GM18909 (cell line): Measurements from ENCODE around the gene TMEM163.
A peak's percentile ranks its signal among the peaks of the same experiment; 100 is the strongest.
"Not testable (repeated sequence)": the region's sequence is repeated elsewhere in the genome, so short reads cannot be mapped to it uniquely, and the experiment has no call there.

Experiments used
- ATAC-seq: cut with Tn5 transposase; IDR thresholded peaks from one replicate; pipeline ENCODE4 v1.9.1; 2021; ENCODE audit warnings: mild to moderate bottlenecking; ENCODE audit not compliant: unreplicated experiment, poor library complexity

Gene TMEM163

DNA sequence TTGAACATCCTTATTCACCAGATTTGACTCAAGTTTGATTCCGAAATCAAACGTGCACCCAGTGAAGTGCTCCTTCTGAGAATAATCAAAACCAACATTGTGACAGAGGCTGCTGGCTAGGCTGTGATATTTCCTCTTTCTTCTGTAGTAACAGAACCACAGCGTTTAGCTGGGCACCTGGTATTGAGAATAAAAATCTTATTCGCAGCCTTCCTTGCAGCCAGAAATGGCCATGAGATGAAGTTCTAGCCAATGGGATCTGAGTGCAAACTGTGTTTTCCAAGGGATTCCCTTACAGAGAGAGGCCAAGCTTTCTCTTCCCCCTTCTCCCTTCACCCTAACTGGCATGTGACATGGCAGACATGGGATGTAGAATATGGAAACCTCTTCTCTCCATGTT lies 51.7 kb downstream of the TMEM163 start:
- no peak for ATAC-seq

DNA sequence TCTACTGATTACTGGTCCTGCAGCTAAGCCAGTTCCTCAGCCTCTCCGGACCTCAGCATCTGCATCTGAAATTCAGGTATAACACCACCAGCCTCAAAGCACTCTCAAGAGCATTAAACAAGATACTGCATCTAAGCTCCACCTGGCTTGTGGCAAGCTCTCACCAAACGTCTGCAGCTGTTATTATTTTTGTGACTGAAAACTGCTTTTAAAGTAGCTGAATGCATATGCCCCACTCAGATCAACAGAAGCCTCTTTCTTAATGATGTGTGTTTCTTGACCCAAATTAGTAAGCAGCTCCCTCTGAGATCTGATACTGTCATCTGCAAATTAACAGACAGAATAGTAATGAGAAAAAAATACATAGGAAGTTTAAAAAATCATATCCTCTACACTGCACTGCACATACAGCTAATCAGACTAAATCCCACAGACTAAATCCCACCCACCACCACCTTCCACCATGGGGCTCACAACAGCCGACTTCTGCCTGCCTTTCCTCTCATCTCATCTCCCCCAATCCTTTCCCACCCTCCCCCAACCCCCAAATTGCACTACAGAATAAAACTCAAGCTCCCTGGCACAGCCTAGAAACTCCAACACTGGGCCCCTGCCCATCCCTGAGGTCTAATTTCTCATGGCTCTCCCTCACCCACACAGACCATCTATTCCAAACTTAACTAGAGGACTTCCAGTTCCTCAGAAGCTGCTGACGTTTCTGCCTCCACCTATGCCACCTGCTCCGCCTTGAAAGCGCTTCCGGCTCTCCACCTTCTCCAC lies 52.9 kb downstream of the TMEM163 start:
- no peak for ATAC-seq

GRCh38 chr2:134663451-134664450 lies 55.0 kb downstream of the TMEM163 start:
- ATAC-seq, result no peak

DNA sequence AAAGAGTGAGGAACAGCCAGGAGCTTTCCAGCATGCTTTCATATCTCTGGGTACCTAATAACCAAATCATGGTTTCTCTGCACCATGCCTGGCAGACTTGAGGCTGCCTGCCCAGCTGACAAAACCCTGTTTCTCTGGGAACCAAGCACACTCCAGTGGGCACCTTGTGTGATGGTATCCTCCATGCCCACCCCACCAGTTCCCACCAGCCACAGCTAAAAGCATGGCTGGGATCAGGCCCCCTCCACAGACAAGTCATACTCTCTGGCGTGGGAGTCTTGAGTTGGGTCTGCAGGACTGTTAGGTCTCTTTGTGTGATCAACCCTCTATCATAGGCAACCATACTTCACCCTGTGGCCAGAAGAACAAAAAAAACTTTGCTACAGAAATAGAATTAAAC lies 56.0 kb downstream of the TMEM163 start:
- no peak for ATAC-seq

DNA sequence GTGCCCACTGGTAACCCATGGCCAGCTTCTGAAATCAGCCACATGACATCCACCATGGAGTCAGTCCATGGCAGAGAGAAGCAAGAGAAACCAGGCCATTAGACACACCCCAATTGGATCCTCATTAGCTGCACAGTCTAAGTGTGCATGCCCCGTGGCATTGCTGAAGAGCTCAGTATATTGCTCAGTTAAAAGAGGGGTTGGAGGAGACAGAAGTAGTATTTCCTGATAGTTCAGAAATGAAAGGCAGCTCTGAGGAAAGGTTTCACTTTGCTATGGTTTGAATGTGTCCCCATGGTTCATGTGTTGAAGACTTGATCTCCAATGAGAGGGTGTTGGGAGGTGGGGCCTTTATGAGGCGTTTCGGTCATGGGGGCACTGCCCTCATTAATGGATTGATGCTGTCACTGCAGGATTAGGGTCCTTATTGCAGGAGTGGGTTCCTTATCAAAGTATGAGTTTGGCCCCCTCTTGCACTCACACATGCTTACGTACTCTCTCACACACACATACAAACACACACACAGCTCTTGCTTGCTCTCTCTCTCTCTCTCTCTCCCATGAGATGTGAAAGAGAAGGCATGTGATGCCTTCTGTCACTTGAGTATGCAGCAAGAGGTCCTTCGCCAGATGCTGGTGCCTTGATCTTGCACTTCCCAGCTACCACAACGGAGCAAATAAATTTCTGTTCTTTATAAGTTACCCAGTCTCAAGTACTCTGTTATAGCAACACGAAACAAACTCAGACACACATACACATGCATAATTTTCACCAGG lies 58.0 kb downstream of the TMEM163 start:
- no peak for ATAC-seq

DNA sequence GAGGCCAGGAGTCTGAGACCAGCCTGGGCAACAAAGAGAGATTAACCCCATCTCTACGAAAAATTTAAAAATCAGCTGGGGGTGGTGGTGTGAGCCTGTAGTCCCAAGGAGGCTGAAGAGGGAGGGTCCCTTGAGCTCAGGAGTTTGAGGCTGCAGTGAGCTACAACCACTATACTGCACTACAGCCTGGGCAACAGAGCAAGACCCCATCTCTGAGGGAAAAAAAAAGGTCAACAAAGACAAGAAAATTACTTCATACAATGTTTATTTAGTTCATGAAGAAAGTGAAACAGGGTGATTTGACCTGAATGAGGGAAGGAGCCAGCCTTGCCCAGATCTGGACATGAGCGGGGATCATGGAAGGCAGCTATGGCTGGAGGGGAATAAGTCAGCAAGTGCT lies 59.1 kb downstream of the TMEM163 start:
- ATAC-seq, result no peak

- no peak for ATAC-seq
Measured at GRCh38 chr2:134657650-134658250, 61.0 kb downstream of the TMEM163 start.

- ATAC-seq, result not testable (repeated sequence)
Measured at GRCh38 chr2:134656391-134656790, 62.4 kb downstream of the TMEM163 start.

- ATAC-seq, result no peak
Measured at GRCh38 chr2:134648586-134648985, 70.2 kb downstream of the TMEM163 start.

GRCh38 chr2:134647607-134648256 lies 71.1 kb downstream of the TMEM163 start:
- ATAC-seq, result no peak

DNA sequence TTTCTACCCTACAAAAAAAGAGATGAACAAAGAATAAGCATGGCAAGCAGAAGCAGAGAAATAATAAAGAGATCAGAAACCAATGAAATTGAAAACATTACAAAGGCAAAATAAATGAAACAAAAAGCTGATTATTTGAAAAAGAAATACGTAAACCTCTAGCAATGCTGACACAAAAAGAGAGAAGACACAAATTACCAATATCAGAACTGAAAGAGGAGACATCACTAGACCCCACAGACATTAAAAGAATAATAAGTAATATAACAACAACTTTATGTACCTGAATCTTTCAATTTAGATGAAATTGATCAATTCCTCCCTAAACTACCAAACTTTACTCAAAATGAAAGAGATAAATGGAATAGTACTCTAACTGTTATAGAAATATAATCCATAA lies 75.9 kb downstream of the TMEM163 start:
- ATAC-seq, result no peak

DNA sequence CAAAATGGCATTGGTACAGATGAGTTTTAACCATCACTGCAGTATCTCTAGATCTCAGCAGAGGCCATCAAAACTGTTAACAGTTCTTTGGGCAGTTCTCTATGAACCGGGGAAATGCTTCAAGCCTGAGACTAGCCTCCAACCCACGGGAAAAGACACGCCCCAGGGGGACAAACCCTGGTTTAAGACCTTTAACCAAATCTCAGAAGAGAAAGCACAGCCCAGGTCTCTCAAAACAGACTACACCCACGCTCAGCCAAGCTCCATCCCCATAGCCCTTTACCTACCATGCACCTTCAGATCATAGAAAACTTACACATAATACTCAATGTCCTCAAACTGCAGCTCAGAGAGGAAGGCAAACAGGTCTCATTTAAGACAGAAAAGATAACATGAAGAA lies 78.3 kb downstream of the TMEM163 start:
- peak; percentile 61 for ATAC-seq

DNA sequence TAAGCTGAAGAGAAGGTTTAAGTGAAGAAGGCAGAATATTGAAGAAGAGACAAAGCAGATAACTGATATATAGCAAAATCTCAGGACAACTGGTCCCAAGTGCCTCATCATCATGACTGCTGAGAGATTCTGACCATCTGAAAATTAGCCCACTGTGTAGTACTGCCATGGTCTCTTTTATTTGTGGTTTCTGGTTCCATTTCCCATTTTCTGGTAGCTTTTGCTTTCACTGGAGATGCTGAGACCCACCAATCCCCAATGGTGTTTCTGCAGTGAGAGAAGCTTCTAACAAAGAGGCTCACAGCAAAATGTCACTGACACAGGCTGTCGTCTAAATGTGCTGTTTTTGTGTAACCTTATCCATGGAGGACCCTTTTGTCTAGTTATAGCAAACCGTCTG lies 79.5 kb downstream of the TMEM163 start:
- ATAC-seq, result no peak

DNA sequence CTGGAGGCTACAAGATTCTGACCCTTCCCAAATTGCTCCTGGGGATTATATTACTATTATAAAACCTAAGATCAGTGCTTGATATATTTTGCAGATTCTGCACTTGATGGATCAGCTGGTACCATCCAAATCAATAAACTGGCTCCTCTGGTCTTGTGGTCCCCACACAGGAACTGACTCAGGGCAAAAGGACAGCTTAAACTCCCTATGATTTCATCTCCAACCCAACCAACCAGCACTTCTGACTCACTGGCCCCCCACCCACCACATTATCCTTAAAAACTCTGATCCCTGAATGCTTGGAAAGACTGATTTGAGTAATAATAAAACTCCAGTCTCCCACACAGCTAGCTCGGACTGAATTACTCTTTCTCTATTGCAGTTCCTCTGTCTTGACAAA lies 82.1 kb downstream of the TMEM163 start:
- ATAC-seq, result no peak

DNA sequence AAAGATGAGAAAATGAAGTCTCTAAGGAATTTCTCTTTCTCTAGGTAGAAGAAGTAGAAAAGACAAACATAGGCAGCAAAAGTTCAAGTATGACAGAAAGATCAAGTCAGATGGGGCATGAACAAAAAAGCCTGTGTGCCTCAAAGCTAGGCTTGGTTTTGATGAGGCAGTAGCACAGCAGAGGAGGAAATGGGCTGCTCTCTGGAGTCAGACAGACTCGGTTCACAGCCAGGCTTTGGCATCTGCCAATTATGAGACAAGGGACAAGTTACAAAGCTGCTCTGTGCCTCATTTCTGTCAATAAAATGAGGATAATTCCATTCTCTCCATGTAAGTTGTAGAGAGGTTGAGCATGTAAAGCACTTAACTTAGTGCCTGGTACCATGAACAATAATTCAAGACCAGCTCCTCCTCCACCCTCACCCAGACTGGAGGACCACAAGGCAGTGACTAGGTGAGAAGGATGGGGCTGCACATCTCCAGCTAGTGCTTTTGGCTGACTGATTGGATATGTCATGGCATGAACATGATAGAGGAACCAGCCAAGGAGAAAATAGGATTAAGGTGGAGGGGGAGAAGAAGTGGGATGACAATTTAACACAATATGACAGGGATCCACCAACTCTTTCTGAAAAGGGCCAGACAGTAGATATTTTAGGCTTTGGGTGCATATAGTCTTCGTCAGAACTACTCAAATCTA lies 84.6 kb downstream of the TMEM163 start:
- no peak for ATAC-seq

DNA sequence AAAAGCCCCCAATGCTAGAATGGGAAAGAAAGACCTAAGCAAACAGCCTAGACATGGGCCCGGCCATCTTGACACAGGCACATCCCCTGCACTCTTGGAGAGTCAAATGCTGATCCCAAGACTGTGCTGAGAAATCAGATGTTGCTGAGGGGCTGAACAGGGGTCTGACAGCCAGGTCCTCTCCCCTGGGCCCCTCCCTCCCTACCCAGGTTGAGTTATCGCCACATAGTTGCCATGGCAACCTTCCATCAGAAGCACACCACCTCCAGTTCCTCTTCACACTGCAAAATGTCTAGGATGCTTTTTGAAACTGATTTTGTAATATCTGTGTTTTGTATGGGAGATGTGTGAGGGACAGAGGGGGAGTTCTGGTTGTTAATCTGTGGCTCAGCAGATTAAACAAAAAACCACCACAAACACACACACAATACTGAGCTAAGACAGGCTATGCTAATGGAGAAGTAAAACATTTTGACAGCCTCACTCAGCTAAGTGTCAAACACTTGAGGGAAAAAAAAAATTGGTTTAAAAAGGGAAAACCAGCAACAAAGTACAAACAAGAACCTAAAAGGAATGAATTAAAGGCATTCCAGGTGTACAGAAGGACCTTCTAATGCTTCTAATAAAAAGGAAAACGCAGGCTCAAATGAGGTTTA lies 88.2 kb downstream of the TMEM163 start:
- no peak for ATAC-seq

DNA sequence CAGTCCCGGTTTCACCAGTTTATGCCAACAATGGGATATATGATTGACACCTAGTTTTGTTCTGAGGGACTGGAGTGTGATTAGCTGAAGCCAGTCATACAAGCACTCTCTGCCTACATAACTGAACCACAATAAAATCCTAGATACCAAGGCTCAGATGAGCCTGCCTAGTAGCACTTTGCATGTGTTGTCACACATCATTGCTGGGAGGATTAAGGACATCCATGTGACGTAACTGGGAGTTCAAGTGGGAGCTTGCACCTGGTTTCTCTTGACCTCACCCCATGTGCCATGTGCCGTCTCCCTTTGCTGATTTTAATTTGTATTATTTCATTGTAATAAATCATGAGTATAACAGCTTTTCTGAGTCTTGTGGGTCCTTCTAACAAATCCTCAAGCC lies 90.3 kb downstream of the TMEM163 start:
- no peak for ATAC-seq

DNA sequence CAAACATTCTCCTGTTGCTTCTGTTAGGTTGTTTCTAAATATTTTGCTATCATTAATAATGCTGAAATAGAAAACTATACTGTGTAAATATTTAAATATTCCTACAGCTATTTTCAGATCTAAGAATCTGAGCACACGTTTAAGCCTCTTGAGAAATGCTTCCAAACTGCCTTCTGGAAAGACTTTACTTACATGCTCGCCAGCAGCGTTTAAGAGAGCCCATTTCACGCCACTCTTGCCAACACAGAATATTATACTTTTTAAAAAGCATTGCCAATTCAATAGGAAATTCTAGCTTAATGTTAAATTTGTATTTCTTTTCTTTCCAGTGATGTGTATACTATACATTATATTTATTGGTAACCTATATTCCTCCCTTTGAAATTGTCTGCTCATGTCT lies 92.0 kb downstream of the TMEM163 start:
- no peak for ATAC-seq

- ATAC-seq, result no peak
Measured at GRCh38 chr2:134625311-134625710, 93.5 kb downstream of the TMEM163 start.
